ENCODE measurements around the gene CCDC47.

The CCDC47 gene

GRCh38 chr17:63718988-63719387 is 54.4 kb downstream of the CCDC47 start:
- no peak for DNase-seq

DNA sequence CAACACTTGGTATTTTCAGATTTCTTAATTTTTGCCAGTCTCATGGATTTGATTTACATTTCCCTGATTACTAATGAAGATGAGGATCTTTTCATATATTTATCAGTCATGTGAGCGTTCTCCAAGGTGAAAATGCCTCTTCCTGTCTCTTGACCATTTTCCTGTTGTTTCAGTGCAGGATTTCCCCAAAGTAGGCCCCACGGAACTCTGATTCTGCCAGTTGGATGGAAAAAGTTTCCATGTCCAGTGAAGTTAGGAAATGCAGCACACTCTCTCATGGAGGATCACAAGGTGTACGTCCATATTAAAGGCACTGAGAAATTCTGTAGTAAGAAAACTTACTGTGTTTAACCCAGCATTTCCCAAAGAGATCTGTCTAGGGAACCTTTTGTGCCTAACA is 57.0 kb downstream of the CCDC47 start:
- DNase-seq, result no peak

- DNase-seq, result no peak
Observed at GRCh38 chr17:63714550-63715277, 58.7 kb downstream of the CCDC47 start.

- DNase-seq, result no peak
Observed at GRCh38 chr17:63709110-63709509, 64.3 kb downstream of the CCDC47 start.

DNA sequence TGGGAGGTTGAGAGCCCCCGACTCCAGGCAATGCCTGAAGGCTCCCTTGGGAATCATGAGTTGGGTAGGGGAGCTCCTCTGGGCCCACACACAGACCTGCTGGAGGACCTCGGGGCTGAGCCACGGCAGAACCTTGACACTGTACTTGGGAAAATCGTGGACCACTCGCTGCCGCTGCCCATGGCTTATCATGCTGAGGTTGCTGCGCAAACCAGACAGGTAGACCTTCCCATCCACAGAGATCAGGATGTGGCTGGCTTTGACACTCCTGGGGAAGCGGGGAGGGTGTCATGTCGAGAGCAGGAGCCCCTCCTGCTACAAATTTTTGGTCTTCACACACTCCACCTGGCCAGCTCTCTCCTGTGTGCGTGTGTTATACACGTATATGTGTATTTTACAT is 66.2 kb downstream of the CCDC47 start:
- no peak for DNase-seq

- DNase-seq, result no peak
Observed at GRCh38 chr17:63706336-63707082, 66.9 kb downstream of the CCDC47 start.

DNA sequence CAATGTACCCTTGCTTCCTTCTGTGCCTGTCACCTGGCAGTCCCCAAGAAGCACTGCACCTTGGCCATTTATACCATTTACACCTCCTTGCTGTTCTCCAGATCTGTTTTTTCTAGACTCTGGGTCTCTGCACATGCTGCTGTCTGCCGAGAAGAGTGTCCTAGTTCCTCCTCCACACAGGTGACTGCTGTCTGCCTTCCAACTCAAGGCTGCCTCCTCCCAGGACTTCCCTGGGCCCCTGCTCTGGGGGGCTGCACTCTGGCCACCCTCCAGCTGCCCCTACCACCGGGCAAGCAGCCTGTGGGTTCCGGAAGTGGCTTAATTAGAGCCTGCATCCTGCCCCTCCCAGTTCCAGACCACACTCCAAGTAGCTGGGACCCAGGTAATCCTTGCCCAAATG is 67.7 kb downstream of the CCDC47 start:
- DNase-seq, result no peak

DNA sequence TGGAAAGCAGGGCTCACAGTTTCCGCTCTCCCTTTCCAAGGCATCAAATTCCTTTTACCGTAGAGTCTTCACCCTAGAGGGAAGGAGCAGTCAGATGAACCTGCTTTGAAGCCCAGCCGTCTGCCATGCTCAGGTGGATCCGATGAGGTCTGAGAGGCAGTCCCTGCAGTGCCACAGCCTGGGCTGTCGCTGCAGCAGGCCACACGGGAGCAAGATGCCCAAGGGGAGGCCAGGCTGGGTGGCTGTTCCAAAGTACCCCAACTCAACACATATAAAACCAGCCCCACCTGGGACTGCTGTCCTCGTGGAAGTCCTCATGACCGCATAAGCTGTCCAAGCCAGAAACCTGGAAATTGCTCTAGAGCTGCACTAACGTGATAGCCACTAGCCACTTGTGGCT is 68.6 kb downstream of the CCDC47 start:
- DNase-seq, result no peak

DNA sequence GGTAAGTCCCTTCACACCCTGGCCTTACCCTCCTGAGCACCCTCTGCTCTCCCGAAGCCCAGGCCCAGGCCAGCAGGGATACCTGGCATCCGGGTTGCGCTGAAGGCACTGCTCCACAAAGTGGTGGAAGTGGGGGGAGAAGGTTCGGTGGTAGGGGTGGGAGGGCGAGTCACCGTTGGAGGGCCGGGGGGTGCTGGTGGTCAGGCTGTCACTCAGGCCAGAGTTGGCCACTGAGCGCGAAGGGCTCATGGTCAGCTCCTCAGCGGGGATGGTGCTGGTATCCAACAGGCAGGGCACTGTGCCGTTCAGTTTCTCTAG is 69.2 kb downstream of the CCDC47 start:
- no peak for DNase-seq

DNA sequence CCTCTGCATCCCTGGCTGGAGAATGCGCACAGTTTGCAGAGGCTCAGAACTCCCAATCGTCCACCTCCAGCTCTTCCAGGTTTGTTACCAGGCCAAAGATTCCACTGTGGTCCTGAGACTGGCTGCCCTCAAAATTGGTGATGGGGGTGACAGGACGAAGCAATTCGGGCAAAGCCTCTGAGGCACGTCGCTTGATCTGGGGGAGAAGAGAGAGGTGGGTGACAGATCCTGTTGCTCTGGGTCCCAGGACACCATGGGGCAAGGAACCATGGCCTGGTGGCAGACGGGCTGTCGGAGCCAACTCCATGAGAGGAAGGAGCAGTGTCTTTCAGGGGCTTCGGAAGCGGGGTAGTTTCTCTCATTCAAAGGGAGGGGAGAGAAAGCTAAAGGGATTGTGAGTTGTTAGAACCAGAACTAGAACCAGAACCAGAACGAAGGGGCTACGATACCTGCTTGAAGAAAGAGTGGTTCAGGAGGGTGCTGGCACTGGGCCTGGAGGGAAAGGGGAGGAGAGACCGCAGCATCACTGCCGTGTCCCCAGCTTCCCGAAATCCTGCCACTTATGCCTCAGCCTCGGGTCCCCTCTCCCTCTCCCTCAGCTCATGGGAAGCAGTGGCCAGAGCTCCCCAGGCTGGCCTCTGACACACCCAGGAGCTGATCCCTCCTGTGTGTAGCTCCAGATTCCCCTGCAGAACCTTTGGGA is 69.7 kb downstream of the CCDC47 start:
- no peak for DNase-seq

DNA sequence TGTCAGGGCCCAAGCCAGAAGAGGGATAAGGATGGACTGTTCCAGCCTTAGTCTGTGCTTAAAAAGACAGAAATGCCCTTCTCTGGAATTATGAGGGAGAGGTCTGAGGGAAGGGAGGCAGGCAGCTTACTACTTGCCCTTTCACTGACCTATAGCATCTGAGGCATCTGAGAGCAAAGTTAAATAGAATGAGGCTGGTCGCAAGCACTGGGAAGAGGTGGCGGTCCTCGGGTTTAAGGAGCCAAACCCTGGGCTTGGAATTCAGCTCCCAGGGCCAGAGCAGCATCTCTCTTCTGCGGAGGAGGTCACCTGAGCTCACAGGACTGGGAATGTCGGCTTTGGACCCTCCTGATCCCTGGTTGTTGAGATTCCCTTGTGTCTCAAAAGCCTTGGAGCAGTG is 70.4 kb downstream of the CCDC47 start:
- DNase-seq, result no peak

GRCh38 chr17:63702721-63703015 is 70.7 kb downstream of the CCDC47 start:
- DNase-seq, result no peak

- DNase-seq, result peak; percentile 45 to 79 (median 62)
Observed at GRCh38 chr17:63701868-63702720, 71.3 kb downstream of the CCDC47 start.

- no peak for DNase-seq
Observed at GRCh38 chr17:63701456-63701820, 72.0 kb downstream of the CCDC47 start.

GRCh38 chr17:63700528-63701455 is 72.6 kb downstream of the CCDC47 start:
- peak in 3 of 4 experiments; percentile 32 to 49 (median 42) for DNase-seq

GRCh38 chr17:63699638-63700527 is 73.5 kb downstream of the CCDC47 start, which contains the start of gene LIMD2:
LIMD2 (minus strand) TSS chr17:63700125; CDS start chr17:63699298, 827 bp downstream.
- DNase-seq, result peak; percentile 62 to 85 (median 74)

DNA sequence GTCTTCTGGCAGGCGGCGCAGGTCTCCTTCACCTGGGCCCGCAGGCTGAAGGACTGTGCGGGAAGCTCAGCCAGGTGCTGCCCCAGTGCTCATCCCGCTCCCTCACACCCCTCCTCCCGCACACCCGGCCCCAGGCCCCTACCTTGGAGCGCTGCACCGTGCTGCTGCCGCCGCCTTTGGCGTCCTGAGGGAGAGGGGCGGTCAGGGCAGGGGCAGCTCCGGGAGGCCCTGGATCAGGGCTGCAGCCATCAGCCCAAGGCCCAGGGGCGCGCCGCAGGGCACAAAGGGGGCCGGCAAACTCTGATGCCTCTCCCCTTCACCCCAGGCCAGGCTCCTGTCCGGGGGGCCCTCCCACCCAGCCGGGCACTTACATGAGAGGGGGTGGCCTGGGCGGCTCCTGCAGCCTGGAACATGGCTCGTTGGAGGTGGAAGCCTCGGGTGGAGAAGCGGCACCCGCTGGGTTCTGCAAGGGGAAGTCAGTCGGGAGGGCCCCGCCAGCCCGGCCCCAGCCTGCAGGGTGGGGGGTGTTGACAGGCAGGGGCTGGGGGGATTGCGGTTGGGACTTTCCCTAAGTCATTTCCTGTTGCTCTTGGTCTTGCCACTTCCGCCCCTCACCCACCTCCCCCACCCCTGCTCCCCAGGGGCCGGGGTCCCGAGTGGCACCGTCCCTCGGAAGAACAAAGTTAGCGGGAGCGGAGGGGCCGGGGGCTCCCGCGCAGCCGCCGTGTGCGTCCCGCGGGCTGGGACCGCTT is 74.3 kb downstream of the CCDC47 start:
- DNase-seq, result peak; percentile 49 to 94 (median 75)

DNA sequence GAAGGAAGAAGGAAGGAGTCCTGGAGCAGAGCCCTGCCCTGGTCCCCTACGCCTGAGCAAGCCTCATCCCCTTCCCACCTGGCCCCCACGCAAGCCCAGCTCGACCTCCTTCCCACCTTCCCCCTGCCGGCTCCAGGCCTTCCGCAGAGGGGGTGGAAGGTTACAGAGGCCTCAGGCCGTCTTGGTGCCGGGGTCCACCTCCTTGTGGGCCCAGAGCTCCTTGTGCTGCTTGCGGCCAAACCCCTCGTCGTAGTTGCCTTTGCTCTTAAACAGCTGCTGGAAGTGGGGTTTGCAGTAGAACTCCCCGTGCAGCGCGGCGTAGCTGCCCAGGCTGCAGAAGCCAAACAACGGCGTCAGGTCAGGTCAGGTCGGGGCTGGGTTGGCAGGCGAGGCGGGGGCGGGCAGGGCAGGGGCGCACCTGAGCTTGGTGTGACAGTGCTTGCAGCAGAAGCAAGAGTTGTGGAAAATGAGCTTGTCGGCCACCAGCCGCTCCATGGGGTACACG is 75.0 kb downstream of the CCDC47 start:
- DNase-seq, result no peak

GRCh38 chr17:63697341-63698286 is 75.8 kb downstream of the CCDC47 start:
- DNase-seq, result peak; percentile 56 to 74 (median 66)

All from activated CD4-positive, CD25-positive, alpha-beta regulatory T cell (primary cell).